KOPT-K1 (cell line): ENCODE results near the gene MCU.
"Not testable (repeated sequence)": the region's sequence is repeated elsewhere in the genome, so short reads cannot be mapped to it uniquely, and the experiment has no call there.

Source experiments
- H3K27ac ChIP-seq: fragments of 200-600 bp; sonication (generic); 2 replicates; pipeline ENCODE4 v1.5.1; 2016; ENCODE audit warnings: antibody characterized with exemption, mild to moderate bottlenecking, low read depth, low read length; ENCODE audit not compliant: poor library complexity, severe bottlenecking
- H3K36me3 ChIP-seq: fragments of 200-600 bp; sonication (generic); 2 replicates; pipeline ENCODE4 v1.5.1; 2017; ENCODE audit warnings: antibody characterized with exemption, mild to moderate bottlenecking, low read length, moderate library complexity; ENCODE audit not compliant: insufficient read depth
- H3K9me3 ChIP-seq: fragments of 200-600 bp; sonication (generic); 2 replicates; pipeline ENCODE4 v1.5.1; 2017; ENCODE audit warnings: antibody characterized with exemption, low read length, mild to moderate bottlenecking; ENCODE audit not compliant: insufficient read depth, poor library complexity, severe bottlenecking

The MCU gene

GRCh38 chr10:72754275-72755032 is 62.5 kb downstream of the MCU start:
- Histone ChIP-seq H3K9me3 (no peaks in the 10 kb centered on the region), H3K36me3 (no peaks in the 10 kb centered on the region), H3K27ac (no peak overlapping the region)

DNA sequence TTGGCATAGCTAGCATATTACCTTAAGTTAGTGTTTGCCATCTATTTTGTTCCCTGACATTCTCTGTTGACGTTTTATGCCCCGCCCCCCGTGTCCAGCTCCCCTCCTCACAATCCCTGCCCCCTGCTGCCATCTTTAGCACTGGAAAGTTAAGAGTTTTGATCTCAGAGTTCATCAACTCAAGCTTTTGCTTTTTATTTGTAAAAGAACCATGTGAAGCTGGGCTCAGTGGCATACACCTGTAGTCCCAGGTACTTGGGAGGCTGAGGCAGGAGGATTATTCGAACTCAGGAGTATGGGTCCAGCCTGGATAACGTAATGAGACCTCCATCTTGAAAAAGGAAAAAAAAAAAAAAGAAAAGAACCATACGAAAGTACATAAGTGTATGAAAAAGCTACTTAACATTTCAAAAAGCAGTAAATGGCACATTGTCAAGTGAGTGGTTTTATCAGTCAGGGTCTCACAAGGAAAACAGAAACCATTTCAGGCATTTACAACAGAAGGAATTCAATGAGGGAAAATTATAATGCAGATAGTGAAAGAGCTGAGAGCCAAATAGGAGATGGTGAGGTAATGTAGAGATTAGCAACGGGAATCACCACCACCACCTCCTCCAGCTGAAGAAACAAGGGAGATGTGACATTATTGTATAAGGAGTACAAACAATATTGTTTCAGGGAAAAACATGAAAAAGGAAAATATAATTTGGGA is 64.9 kb downstream of the MCU start:
- H3K27ac ChIP-seq = no peak overlapping the region

DNA sequence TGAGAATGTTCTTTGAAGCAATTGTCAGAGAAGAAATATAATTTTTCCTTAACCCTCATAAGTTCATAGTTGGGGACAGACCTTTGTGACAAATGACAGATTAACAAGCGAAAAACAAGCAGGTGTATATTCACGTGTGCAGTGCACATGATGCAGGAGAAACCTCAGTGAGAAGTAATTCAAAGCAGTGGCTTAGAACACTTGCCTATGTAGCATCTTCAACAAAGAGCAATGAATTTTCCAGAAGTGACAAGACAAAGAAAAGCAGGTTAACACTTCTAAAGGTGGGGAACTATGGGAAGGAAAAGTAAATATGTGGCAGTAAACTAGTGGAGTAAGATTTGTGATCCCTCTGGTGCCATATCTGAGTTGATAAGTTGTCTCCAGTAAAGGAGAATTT is 65.8 kb downstream of the MCU start:
- no peaks in the 10 kb centered on the region for H3K36me3 ChIP-seq
- no peak overlapping the region for H3K27ac ChIP-seq
- H3K9me3 ChIP-seq = no peaks in the 10 kb centered on the region

More for the DNA sequence above, 64.9 kb downstream of the MCU start:
- Histone ChIP-seq H3K36me3 (no peaks in the 10 kb centered on the region), H3K9me3 (no peaks in the 10 kb centered on the region)

DNA sequence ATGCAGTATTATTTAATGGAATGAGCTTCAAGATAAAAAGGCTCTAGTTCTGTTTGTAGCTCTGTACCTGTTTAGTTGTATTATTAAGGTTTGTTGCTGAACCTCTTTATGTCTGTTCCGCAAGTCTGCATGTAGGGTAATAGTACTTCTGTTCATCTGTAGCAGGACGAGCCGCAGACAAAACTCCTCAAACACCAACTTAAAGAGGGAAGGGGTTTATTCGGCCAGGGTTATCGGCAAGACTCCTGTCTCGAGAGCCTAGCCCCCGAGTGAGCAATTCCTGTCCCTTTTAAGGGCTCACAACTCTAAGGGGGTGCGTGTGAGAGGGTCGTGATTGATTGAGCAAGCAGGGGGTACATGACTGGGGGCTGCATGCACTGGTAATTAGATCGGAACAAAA is 67.0 kb downstream of the MCU start:
- not testable (repeated sequence) for H3K9me3 ChIP-seq, H3K27ac ChIP-seq, H3K36me3 ChIP-seq

- no peak overlapping the region for H3K27ac ChIP-seq
- no peaks in the 10 kb centered on the region for H3K36me3 ChIP-seq
- H3K9me3 ChIP-seq = no peaks in the 10 kb centered on the region
Measured at GRCh38 chr10:72759584-72759983, 67.6 kb downstream of the MCU start.

DNA sequence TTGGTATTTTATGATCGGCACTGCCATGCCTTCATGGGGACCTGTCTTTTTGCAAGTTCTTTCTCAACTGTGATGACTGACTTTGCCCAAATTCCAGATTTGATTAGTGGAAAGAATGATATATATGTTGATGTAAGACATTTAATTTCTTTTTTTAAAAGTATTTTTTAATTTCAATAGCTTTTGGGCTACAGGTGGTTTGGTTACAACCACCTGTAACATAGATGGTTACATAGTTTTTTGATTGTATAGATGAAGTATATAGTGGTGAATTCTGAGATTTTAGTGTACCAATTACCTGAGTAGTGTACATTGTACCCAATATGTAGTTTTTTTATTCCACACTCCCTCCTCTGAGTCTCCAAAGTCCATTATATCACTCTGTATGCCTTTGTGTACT is 69.6 kb downstream of the MCU start:
- H3K27ac ChIP-seq = no peak overlapping the region
- no peaks in the 10 kb centered on the region for H3K36me3 ChIP-seq
- H3K9me3 ChIP-seq = no peaks in the 10 kb centered on the region

GRCh38 chr10:72762042-72762441 is 70.1 kb downstream of the MCU start:
- Histone ChIP-seq H3K27ac (no peak overlapping the region), H3K36me3 (no peaks in the 10 kb centered on the region), H3K9me3 (no peaks in the 10 kb centered on the region)

GRCh38 chr10:72763201-72763600 is 71.3 kb downstream of the MCU start:
- H3K36me3 ChIP-seq = no peaks in the 10 kb centered on the region
- no peak overlapping the region for H3K27ac ChIP-seq
- no peaks in the 10 kb centered on the region for H3K9me3 ChIP-seq

GRCh38 chr10:72764151-72764550 is 72.2 kb downstream of the MCU start:
- H3K9me3 ChIP-seq = no peaks in the 10 kb centered on the region
- no peak overlapping the region for H3K27ac ChIP-seq

DNA sequence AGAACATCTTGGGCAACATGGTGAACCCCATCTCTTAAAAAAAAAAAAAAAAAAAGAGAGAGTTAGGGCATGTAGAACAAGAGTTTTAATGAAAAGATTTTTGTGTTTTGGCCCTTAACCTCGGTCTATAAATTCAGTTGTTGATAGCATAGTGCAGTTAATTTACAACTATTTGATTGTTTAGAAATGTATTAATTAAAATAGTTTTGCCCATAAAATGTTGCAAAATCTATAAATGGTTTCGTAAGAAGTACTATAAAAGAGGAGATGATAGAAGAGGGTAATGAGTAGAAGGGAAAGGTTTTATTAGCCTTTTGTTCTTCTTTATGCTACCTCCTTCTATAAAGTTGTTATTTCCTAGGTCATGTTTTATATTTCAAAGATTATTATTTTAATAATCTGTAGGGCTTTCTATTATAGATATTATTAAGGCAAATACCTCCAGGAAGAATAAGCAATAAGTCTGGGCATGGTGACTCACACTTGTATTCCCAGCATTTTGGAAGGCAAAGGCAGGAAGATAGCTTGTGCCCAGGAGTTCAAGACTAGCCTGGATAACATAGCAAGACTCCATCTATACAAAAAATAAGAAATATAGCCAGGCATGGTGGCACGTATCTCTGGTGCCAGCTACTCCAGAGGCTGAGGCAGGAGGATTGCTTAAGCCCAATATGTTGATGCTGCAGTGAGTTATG is 73.3 kb downstream of the MCU start:
- Histone ChIP-seq H3K9me3 (no peaks in the 10 kb centered on the region), H3K27ac (no peak overlapping the region), H3K36me3 (no peaks in the 10 kb centered on the region)

More at GRCh38 chr10:72764151-72764550, 72.2 kb downstream of the MCU start:
- no peaks in the 10 kb centered on the region for H3K36me3 ChIP-seq

DNA sequence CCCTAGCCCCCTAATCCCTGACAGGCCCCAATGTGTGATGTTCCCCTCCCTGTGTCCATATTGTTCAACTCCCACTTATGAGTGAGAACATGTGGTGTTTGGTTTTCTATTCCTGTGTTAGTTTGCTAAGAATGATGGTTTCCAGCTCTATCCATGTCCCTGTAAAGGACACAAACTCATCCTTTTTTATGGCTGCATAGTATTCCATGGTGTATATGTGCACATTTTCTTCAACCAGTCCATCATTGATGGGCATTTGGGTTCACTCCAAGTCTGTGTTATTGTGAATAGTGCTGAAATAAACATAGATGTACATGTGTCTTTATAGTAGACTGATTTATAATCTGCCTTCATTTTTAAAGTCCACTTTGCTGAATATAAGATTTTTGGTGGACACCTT is 79.3 kb downstream of the MCU start:
- peaks cover 35% of the 10 kb centered on the region for H3K9me3 ChIP-seq
- not testable (repeated sequence) for H3K36me3 ChIP-seq, H3K27ac ChIP-seq

DNA sequence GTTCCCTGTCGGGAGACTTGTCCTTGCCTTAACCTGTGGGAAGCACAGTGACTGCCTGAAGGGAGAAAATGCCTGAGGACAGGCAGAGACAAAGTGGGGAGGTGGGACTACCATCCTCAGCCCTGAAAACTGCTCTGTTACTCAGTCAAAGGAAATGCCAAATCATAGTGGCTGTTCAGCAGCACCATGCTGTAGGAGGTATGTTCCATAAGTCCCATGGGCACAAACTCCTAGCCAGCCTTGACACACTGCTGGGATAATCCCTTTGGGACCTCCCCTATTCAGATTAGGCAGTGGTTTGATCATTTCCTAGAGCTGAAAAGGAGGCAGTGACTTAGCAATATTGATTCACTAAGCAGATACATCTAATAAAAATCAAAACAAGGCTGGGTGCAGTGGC is 80.1 kb downstream of the MCU start:
- no peak overlapping the region for H3K27ac ChIP-seq
- no peaks in the 10 kb centered on the region for H3K36me3 ChIP-seq
- peaks cover 35% of the 10 kb centered on the region for H3K9me3 ChIP-seq

GRCh38 chr10:72779874-72780273 is 87.9 kb downstream of the MCU start:
- Histone ChIP-seq H3K9me3 (peaks cover 4% of the 10 kb centered on the region), H3K27ac (no peak overlapping the region), H3K36me3 (no peaks in the 10 kb centered on the region)

- H3K9me3 ChIP-seq = no peaks in the 10 kb centered on the region
- H3K27ac ChIP-seq = no peak overlapping the region
- no peaks in the 10 kb centered on the region for H3K36me3 ChIP-seq
Measured at GRCh38 chr10:72782649-72783330, 90.8 kb downstream of the MCU start.

- Histone ChIP-seq H3K36me3 (no peaks in the 10 kb centered on the region), H3K27ac (no peak overlapping the region), H3K9me3 (no peaks in the 10 kb centered on the region)
Measured at GRCh38 chr10:72783410-72783833, 91.5 kb downstream of the MCU start.
